T-helper 1 cell treated with Interleukin-12 subunit alpha and Interleukin-12 subunit beta and Interleukin-4 antibody, amounts not matched to agents 30 ng/mL and 1 ng/mL, for 36 hours (primary cell): ENCODE data around the gene TGM4. TPM values are rescaled to one million over a fixed set of nuclear protein-coding genes. Genes with fewer than 3 reads are reported as not detected.

ENCODE experiments used
- intact Hi-C: fragments of 100-400 bp; cut with micrococcal nuclease; formaldehyde crosslinking; loops from one replicate; pipeline ENCODE4 v1.15.1; 2024
- total RNA-seq: library from RNA; stranded (reverse); gene quantifications from 2 replicates; pipeline ENCODE4 v1.2.3, GENCODE V29; 2022

Gene TGM4
- total RNA-seq, 1 donor from 2014 or later: not detected

- intact Hi-C loops: no loop called here
Measured at GRCh38 chr3:44950275-44950734, 75.9 kb downstream of the TGM4 start.

GRCh38 chr3:44952689-44953088 is 78.3 kb downstream of the TGM4 start:
- intact Hi-C loops: no loop called here

- intact Hi-C loops: no loop called here
Measured at GRCh38 chr3:44954304-44954703, 79.9 kb downstream of the TGM4 start.

GRCh38 chr3:44954962-44955361 is 80.6 kb downstream of the TGM4 start:
- intact Hi-C loops: no loop called here

- intact Hi-C loops: no loop called here
Measured at GRCh38 chr3:44955917-44956316, 81.5 kb downstream of the TGM4 start.

GRCh38 chr3:44957986-44958385 is 83.6 kb downstream of the TGM4 start:
- intact Hi-C loops: no loop called here

GRCh38 chr3:44958386-44958785 is 84.0 kb downstream of the TGM4 start:
- intact Hi-C loops: no loop called here

- intact Hi-C loops: no loop called here
Measured at GRCh38 chr3:44960387-44961026, 86.1 kb downstream of the TGM4 start.

GRCh38 chr3:44961888-44962287 is 87.5 kb downstream of the TGM4 start:
- intact Hi-C loops: no loop called here

GRCh38 chr3:44962621-44963393 is 88.4 kb downstream of the TGM4 start:
- intact Hi-C loops: no loop called here

GRCh38 chr3:44963571-44964325 is 89.3 kb downstream of the TGM4 start:
- intact Hi-C loops: no loop called here

Other genes with a start within 250 kb of the TGM4 start
- gene ZNF197, start 249.6 kb upstream of the TGM4 start, total RNA-seq: 13.7 and 13.9 TPM in 2 replicates
- 3.5 and 5.2 TPM in 2 replicates for gene ZNF35, start 225.9 kb upstream of the TGM4 start, total RNA-seq
- 0.49 and 0.56 TPM in 2 replicates for gene ZNF502, start 161.9 kb upstream of the TGM4 start, total RNA-seq
- 1.2 and 2.5 TPM in 2 replicates for gene ZNF501, start 145.0 kb upstream of the TGM4 start, total RNA-seq
- 30.3 and 32.7 TPM in 2 replicates for gene KIAA1143, start 113.0 kb upstream of the TGM4 start, total RNA-seq
- gene KIF15, start 112.8 kb upstream of the TGM4 start, total RNA-seq: 29.5 and 30.2 TPM in 2 replicates
- gene TMEM42, start 12.7 kb upstream of the TGM4 start, total RNA-seq: 10.5 and 11.1 TPM in 2 replicates
- gene ZDHHC3, start 101.6 kb downstream of the TGM4 start, total RNA-seq: 49.9 and 65.6 TPM in 2 replicates
- gene EXOSC7, start 101.6 kb downstream of the TGM4 start, total RNA-seq: 56.0 and 62.9 TPM in 2 replicates
- gene CLEC3B, start 151.7 kb downstream of the TGM4 start, total RNA-seq: 1.0 TPM in 1 of 2 replicates, not detected in the other